Right hindlimb (tissue), 1 donor: Measurements from ENCODE around the gene CDH13.

ENCODE experiments used
- DNase-seq: peaks from one replicate; pipeline ENCODE4 v3.0.0-alpha.2; 2018

The CDH13 gene

GRCh38 chr16:83328936-83329335, 702.2 kb downstream of the CDH13 start:
- DNase-seq, result no peak

- DNase-seq, result no peak
These were observed 702.7 kb downstream of the CDH13 start for GRCh38 chr16:83329441-83329840.

GRCh38 chr16:83330251-83330650, 703.5 kb downstream of the CDH13 start:
- no peak for DNase-seq

GRCh38 chr16:83335076-83335475, 708.3 kb downstream of the CDH13 start:
- no peak for DNase-seq

GRCh38 chr16:83336603-83337002, 709.8 kb downstream of the CDH13 start:
- no peak for DNase-seq

- no peak for DNase-seq
These were observed 711.4 kb downstream of the CDH13 start for GRCh38 chr16:83338138-83338537.

- DNase-seq, result no peak
These were observed 712.2 kb downstream of the CDH13 start for GRCh38 chr16:83338941-83339340.

GRCh38 chr16:83343935-83344366, 717.2 kb downstream of the CDH13 start:
- DNase-seq, result no peak

GRCh38 chr16:83345846-83346640, 719.3 kb downstream of the CDH13 start:
- no peak for DNase-seq

GRCh38 chr16:83348991-83349390, 722.2 kb downstream of the CDH13 start:
- no peak for DNase-seq

GRCh38 chr16:83350481-83350880, 723.7 kb downstream of the CDH13 start:
- DNase-seq, result no peak

GRCh38 chr16:83351846-83352245, 725.1 kb downstream of the CDH13 start:
- DNase-seq, result no peak

GRCh38 chr16:83353241-83353640, 726.5 kb downstream of the CDH13 start:
- no peak for DNase-seq

GRCh38 chr16:83354015-83354414, 727.2 kb downstream of the CDH13 start:
- DNase-seq, result no peak

- DNase-seq, result no peak
These were observed 728.9 kb downstream of the CDH13 start for GRCh38 chr16:83355570-83356218.

- DNase-seq, result no peak
These were observed 729.5 kb downstream of the CDH13 start for GRCh38 chr16:83356266-83356665.

- DNase-seq, result no peak
These were observed 730.2 kb downstream of the CDH13 start for GRCh38 chr16:83356986-83357385.

GRCh38 chr16:83363521-83363920, 736.8 kb downstream of the CDH13 start:
- DNase-seq, result no peak

GRCh38 chr16:83365166-83365565, 738.4 kb downstream of the CDH13 start:
- DNase-seq, result no peak

GRCh38 chr16:83366228-83366627, 739.5 kb downstream of the CDH13 start:
- DNase-seq, result no peak

GRCh38 chr16:83374979-83375378, 748.2 kb downstream of the CDH13 start:
- DNase-seq, result no peak

- no peak for DNase-seq
These were observed 763.0 kb downstream of the CDH13 start for GRCh38 chr16:83389751-83390150.

GRCh38 chr16:83390759-83391158, 764.0 kb downstream of the CDH13 start:
- DNase-seq, result no peak

- DNase-seq, result no peak
These were observed 766.0 kb downstream of the CDH13 start for GRCh38 chr16:83392743-83393142.
